Measurements from ENCODE around the gene HSCB. TPM values are rescaled to one million over a fixed set of nuclear protein-coding genes. Genes with fewer than 3 reads are reported as not detected.
A peak's percentile ranks its signal among the peaks of the same experiment; 100 is the strongest.

Gene HSCB
- polyA plus RNA-seq, 1 donor (not counting 4 experiments of a cell fraction or from before 2014, with no cell fraction given): 12.5 TPM

DNA sequence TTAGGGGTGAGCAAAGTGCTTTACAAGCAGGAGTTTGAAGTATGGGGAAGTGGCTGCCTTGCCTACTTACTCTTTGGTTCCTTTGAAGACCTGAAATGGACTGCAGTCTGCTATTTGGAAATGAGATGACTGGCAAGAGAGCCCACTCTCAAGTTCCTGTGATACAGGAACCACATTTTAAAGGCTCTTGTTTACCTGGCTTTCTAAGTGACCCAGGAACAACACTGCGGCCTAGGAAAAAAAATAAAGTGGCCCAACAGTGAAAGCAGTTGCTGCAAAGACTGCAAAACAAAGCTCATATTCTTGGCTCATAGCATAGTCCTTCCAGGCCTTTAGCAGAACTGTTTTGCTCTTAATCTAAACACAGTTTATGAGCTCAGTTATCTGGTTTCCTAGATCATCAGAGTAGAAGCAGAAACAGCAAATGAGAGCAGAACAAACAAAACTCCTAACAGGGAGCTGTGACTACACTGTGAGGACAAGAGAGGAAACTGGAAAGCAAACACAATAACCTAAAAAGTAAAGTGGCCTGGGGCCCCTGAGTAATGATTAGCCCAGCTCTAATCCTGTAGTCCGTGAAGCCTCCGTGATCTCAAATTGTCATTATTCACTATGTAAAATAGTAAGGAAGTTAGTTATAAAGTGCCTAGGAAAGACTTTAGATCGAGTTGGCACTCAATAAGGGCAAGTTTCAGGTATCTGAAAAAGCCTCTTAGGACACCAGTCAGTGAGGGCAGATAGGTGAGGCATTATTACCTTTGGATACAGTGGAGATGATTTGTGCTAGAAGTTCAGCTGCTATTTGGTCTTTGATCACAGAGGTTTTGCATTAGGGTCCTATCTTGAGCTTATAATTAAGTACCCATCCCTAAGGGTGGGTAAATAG, 42.2 kb downstream of the HSCB start:
- FAIRE-seq: peak; percentile 26
- H3K27ac ChIP-seq (ENCODE audit: control insufficient read depth, insufficient read depth, low read length): no peak overlapping the region

DNA sequence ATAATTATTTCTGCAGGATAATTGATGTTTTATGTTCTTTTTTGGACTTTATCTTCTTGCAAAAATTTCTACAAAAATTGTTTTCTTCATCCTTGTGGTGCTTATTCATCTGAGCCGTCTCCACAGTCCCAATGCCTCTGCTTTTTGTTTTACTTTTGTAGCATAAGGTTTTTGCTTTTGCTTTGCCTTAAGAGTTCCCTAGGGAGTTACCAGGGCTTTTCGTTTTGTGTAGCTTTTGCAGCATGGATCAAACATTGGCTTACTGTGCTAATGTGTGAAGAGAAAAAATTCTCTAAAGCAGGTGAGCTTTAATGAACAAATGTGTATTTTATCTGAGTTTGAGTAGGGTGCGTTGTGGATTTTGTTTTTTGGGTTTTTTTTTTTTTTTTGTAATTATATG, 46.8 kb downstream of the HSCB start:
- DNase-seq (ENCODE audit: low read depth, low spot score): no peak
- Histone ChIP-seq H3K9me1 (ENCODE audit: control insufficient read depth, extremely low read depth, insufficient read depth, low read length) (no peaks in the 10 kb centered on the region), H3K9ac (ENCODE audit: control insufficient read depth, extremely low read depth, insufficient read depth, low read length) (no peak overlapping the region), H3K36me3 (ENCODE audit: control insufficient read depth in 2 of 2, extremely low read depth in 1 of 2, insufficient read depth in 2 of 2, low read length in 2 of 2) (peaks cover 5 to 12% of the 10 kb centered on the region in 2 experiments), H3K27me3 (ENCODE audit: control insufficient read depth, extremely low read depth, insufficient read depth, low read length) (no peaks in the 10 kb centered on the region), H3K4me3 (ENCODE audit: control insufficient read depth in 2 of 3, extremely low read depth in 1 of 3, insufficient read depth in 2 of 3, low read depth in 1 of 3, low read length in 3 of 3) (no peak overlapping the region), H3K4me1 (ENCODE audit: control insufficient read depth, extremely low read depth, insufficient read depth, low read length) (no peaks in the 10 kb centered on the region), H2AFZ (ENCODE audit: control insufficient read depth, low read length) (no peak overlapping the region), H4K20me1 (ENCODE audit: control insufficient read depth, extremely low read depth, insufficient read depth, low read length) (no peaks in the 10 kb centered on the region), H3K9me3 (ENCODE audit: control insufficient read depth, low read depth, low read length) (no peaks in the 10 kb centered on the region), H3K27ac (ENCODE audit: control insufficient read depth, insufficient read depth, low read length) (no peak overlapping the region), H3K79me2 (ENCODE audit: control insufficient read depth, insufficient read depth, low read length) (no peaks in the 10 kb centered on the region), H3K4me2 (ENCODE audit: control insufficient read depth, extremely low read depth, insufficient read depth, low read depth, low read length) (no peak overlapping the region)
- TF ChIP-seq, protein P1, sequence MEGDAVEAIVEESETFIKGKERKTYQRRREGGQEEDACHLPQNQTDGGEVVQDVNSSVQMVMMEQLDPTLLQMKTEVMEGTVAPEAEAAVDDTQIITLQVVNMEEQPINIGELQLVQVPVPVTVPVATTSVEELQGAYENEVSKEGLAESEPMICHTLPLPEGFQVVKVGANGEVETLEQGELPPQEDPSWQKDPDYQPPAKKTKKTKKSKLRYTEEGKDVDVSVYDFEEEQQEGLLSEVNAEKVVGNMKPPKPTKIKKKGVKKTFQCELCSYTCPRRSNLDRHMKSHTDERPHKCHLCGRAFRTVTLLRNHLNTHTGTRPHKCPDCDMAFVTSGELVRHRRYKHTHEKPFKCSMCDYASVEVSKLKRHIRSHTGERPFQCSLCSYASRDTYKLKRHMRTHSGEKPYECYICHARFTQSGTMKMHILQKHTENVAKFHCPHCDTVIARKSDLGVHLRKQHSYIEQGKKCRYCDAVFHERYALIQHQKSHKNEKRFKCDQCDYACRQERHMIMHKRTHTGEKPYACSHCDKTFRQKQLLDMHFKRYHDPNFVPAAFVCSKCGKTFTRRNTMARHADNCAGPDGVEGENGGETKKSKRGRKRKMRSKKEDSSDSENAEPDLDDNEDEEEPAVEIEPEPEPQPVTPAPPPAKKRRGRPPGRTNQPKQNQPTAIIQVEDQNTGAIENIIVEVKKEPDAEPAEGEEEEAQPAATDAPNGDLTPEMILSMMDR (optimal IDR thresholded peaks at IDR 0.05 in 1 of 3, IDR thresholded peaks at IDR 0.05 in 1 of 3, conservative IDR thresholded peaks at IDR 0.05 in 1 of 3; ENCODE audit: extremely low read depth in 1 of 3, insufficient read depth in 2 of 3, low read length in 3 of 3): no peak
- TF ChIP-seq EZH2 (IDR thresholded peaks at IDR 0.05; ENCODE audit: low read length): no peak
- dilution Hi-C loops (cut with MboI; ENCODE audit: extremely low pct_ligation_motif_present, low sequenced_read_pairs): no loop called here
- FAIRE-seq: no peak

More for the DNA sequence above, 42.2 kb downstream of the HSCB start:
- no peak overlapping the region for H3K4me3 ChIP-seq (ENCODE audit: control insufficient read depth in 2 of 3, extremely low read depth in 1 of 3, insufficient read depth in 2 of 3, low read depth in 1 of 3, low read length in 3 of 3)
- no peak overlapping the region for H2AFZ ChIP-seq (ENCODE audit: control insufficient read depth, low read length)
- H3K4me1 ChIP-seq (ENCODE audit: control insufficient read depth, extremely low read depth, insufficient read depth, low read length): no peaks in the 10 kb centered on the region
- H3K9me1 ChIP-seq (ENCODE audit: control insufficient read depth, extremely low read depth, insufficient read depth, low read length): no peaks in the 10 kb centered on the region
- H3K9me3 ChIP-seq (ENCODE audit: control insufficient read depth, low read depth, low read length): no peaks in the 10 kb centered on the region
- no peaks in the 10 kb centered on the region for H3K27me3 ChIP-seq (ENCODE audit: control insufficient read depth, extremely low read depth, insufficient read depth, low read length)
- DNase-seq (ENCODE audit: low read depth, low spot score): no peak
- dilution Hi-C loops (cut with MboI; ENCODE audit: extremely low pct_ligation_motif_present, low sequenced_read_pairs): no loop called here
- H3K79me2 ChIP-seq (ENCODE audit: control insufficient read depth, insufficient read depth, low read length): peaks cover 6% of the 10 kb centered on the region
- H4K20me1 ChIP-seq (ENCODE audit: control insufficient read depth, extremely low read depth, insufficient read depth, low read length): no peaks in the 10 kb centered on the region
- H3K4me2 ChIP-seq (ENCODE audit: control insufficient read depth, extremely low read depth, insufficient read depth, low read depth, low read length): no peak overlapping the region
- TF ChIP-seq, protein P1 (optimal IDR thresholded peaks at IDR 0.05 in 1 of 3, IDR thresholded peaks at IDR 0.05 in 1 of 3, conservative IDR thresholded peaks at IDR 0.05 in 1 of 3; ENCODE audit: extremely low read depth in 1 of 3, insufficient read depth in 2 of 3, low read length in 3 of 3): no peak
- TF ChIP-seq EZH2 (IDR thresholded peaks at IDR 0.05; ENCODE audit: low read length): no peak
- no peak overlapping the region for H3K9ac ChIP-seq (ENCODE audit: control insufficient read depth, extremely low read depth, insufficient read depth, low read length)
- peaks cover 17 to 22% of the 10 kb centered on the region in 2 experiments for H3K36me3 ChIP-seq (ENCODE audit: control insufficient read depth in 2 of 2, extremely low read depth in 1 of 2, insufficient read depth in 2 of 2, low read length in 2 of 2)
